Activated CD8-positive, alpha-beta T cell treated with anti-CD3 and anti-CD28 coated beads for 36 hours (primary cell): Measurements from ENCODE around the gene TMEM147. TPM values are rescaled to one million over a fixed set of nuclear protein-coding genes. Genes with fewer than 3 reads are reported as not detected.

Source experiments
- ATAC-seq: fragments of 200-7000 bp; cut with Tn5 transposase; one replicate; pipeline ENCODE4 v1.10.0; 2021; ENCODE audit warnings: mild to moderate bottlenecking, moderate library complexity
- CTCF ChIA-PET: fragments of 350-600 bp; sonication (Branson Sonifier 250); formaldehyde crosslinking; loops from one replicate; lab custom pipeline; 2021; ENCODE audit warnings: antibody characterized with exemption; lab: Charles Lee
- POLR2A ChIA-PET: fragments of 350-600 bp; sonication (Branson Sonifier 250); formaldehyde crosslinking; loops from one replicate; lab custom pipeline; 2021; ENCODE audit warnings: antibody characterized with exemption; lab: Charles Lee
- DNase-seq: peaks from one replicate; pipeline ENCODE4 v3.0.0-alpha.2; 2020
- H3K27ac Mint-ChIP-seq: one replicate; pipeline ENCODE4 v1.8.0; 2021; ENCODE audit warnings: mild to moderate bottlenecking, mixed read lengths
- H3K27me3 Mint-ChIP-seq: one replicate; pipeline ENCODE4 v1.8.0; 2021; ENCODE audit warnings: mixed read lengths
- H3K36me3 Mint-ChIP-seq: one replicate; pipeline ENCODE4 v1.8.0; 2021; ENCODE audit warnings: low read depth, mixed read lengths
- H3K4me1 Mint-ChIP-seq: one replicate; pipeline ENCODE4 v1.8.0; 2021; ENCODE audit warnings: low read depth, mixed read lengths
- H3K4me3 Mint-ChIP-seq: one replicate; pipeline ENCODE4 v1.8.0; 2021; ENCODE audit warnings: mild to moderate bottlenecking, moderate library complexity, mixed read lengths
- H3K9me3 Mint-ChIP-seq: one replicate; pipeline ENCODE4 v1.8.0; 2021; ENCODE audit warnings: mixed read lengths
- intact Hi-C: fragments of 100-400 bp; cut with micrococcal nuclease; formaldehyde crosslinking; loops from one replicate; pipeline ENCODE4 v1.10.0; 2022
- total RNA-seq, 2 experiments: library from RNA; stranded (reverse); gene quantifications; one replicate each; pipeline ENCODE4 v1.2.3, GENCODE V29; 2021
- TF ChIP-seq, protein P1 (sequence below): fragments of 200-600 bp; IDR thresholded peaks from one replicate; pipeline ENCODE4 v1.8.0; 2022; ENCODE audit warnings: antibody characterized with exemption, mild to moderate bottlenecking

Gene TMEM147
- total RNA-seq, 2 experiments from 2014 or later = 81.7 to 86.6 TPM

DNA sequence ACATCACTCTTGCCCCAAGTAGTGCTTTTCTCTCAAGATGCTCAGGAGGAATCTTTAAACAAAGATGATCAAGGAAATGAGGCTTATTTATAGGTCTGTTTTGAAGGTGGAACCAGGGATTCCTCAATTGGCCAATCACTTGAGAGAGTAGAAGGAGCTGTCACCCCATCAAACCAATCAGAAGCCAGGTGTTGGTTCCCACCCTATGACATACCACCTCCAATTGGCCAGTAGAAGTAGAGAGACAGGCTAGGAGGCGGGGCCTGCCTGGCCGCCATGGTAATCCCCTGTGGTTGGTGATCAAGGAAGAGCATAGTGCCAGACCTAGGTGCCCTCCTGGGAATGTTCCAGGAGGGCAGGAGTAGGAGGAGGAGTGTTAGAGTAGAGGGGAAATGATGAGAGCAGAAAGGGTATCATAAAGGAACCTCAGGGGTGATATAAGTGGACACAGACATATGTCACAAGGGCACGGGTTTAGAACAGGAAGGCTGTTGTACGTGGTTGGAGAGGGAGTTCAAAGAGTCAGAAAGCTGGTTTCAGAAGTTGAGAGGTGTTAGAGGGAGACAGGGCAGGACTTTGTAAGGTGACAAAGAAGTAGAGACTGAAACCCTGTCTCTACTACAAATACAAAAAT lies 51.1 kb downstream of the TMEM147 start:
- Mint-ChIP-seq H3K9me3 (no peaks in the 10 kb centered on the region), H3K4me3 (no peak overlapping the region), H3K36me3 (no peaks in the 10 kb centered on the region), H3K4me1 (peaks cover 5% of the 10 kb centered on the region), H3K27me3 (peaks cover 8% of the 10 kb centered on the region), H3K27ac (peak overlapping the region; percentile 59)
- CTCF ChIA-PET = interaction anchor here (1.5 to 3.5 kb wide), 2 partner anchors 9 to 48 kb away, joined by 5 to 15 read pairs; no protein-coding TSS in a partner anchor
- POLR2A ChIA-PET = no interaction called here
- ATAC-seq = peak; percentile 93
- peak; percentile 59 for DNase-seq
- TF ChIP-seq, protein P1, sequence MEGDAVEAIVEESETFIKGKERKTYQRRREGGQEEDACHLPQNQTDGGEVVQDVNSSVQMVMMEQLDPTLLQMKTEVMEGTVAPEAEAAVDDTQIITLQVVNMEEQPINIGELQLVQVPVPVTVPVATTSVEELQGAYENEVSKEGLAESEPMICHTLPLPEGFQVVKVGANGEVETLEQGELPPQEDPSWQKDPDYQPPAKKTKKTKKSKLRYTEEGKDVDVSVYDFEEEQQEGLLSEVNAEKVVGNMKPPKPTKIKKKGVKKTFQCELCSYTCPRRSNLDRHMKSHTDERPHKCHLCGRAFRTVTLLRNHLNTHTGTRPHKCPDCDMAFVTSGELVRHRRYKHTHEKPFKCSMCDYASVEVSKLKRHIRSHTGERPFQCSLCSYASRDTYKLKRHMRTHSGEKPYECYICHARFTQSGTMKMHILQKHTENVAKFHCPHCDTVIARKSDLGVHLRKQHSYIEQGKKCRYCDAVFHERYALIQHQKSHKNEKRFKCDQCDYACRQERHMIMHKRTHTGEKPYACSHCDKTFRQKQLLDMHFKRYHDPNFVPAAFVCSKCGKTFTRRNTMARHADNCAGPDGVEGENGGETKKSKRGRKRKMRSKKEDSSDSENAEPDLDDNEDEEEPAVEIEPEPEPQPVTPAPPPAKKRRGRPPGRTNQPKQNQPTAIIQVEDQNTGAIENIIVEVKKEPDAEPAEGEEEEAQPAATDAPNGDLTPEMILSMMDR = no peak
- intact Hi-C loops = no loop called here

Other genes with a start within 250 kb of the TMEM147 start
- gene CD22, start 216.4 kb upstream of the TMEM147 start, total RNA-seq = 1 to 10 TPM; 2.3 to 2.8 TPM
- not detected for gene FFAR1, start 197.7 kb upstream of the TMEM147 start, total RNA-seq
- 1 to 10 TPM; 1.1 to 1.2 TPM for gene FFAR3, start 187.2 kb upstream of the TMEM147 start, total RNA-seq
- under 1 TPM; 0.18 to 0.56 TPM for gene GPR42, start 174.6 kb upstream of the TMEM147 start, total RNA-seq
- not detected for gene FFAR2, start 97.4 kb upstream of the TMEM147 start, total RNA-seq
- gene KRTDAP, start 55.2 kb upstream of the TMEM147 start, total RNA-seq = not detected
- 1 to 10 TPM in 1 of 2 experiments, under 1 TPM in 1; 0.68 to 1.1 TPM for gene DMKN, start 32.0 kb upstream of the TMEM147 start, total RNA-seq
- not detected for gene SBSN, start 17.3 kb upstream of the TMEM147 start, total RNA-seq
- gene GAPDHS, start 12.2 kb upstream of the TMEM147 start, total RNA-seq = not detected
- gene ATP4A, start 18.0 kb downstream of the TMEM147 start, total RNA-seq = not detected
- not detected for gene PMIS2, start 40.5 kb downstream of the TMEM147 start, total RNA-seq
- 10 to 100 TPM; 38.3 to 40.0 TPM for gene HAUS5, start 67.1 kb downstream of the TMEM147 start, total RNA-seq
- gene RBM42, start 83.4 kb downstream of the TMEM147 start, total RNA-seq = 10 to 100 TPM; 82.9 to 95.2 TPM
- 1 to 10 TPM; 1.2 to 1.4 TPM for gene ETV2, start 96.1 kb downstream of the TMEM147 start, total RNA-seq
- gene COX6B1, start 102.7 kb downstream of the TMEM147 start, total RNA-seq = 100 to 1,000 TPM; 432 to 437 TPM
- gene UPK1A, start 120.9 kb downstream of the TMEM147 start, total RNA-seq = 1 to 10 TPM; 1.8 to 2.2 TPM
- gene ZBTB32, start 158.9 kb downstream of the TMEM147 start, total RNA-seq = 100 to 1,000 TPM; 410 to 420 TPM
- 10 to 100 TPM; 62.9 to 63.6 TPM for gene KMT2B, start 172.4 kb downstream of the TMEM147 start, total RNA-seq
- 100 to 1,000 TPM; 140 to 143 TPM for gene IGFLR1, start 196.8 kb downstream of the TMEM147 start, total RNA-seq
- gene U2AF1L4, start 199.8 kb downstream of the TMEM147 start, total RNA-seq = 10 to 100 TPM; 41.7 to 42.5 TPM
- gene PSENEN, start 200.0 kb downstream of the TMEM147 start, total RNA-seq = 10 to 100 TPM; 37.2 to 41.3 TPM
- gene LIN37, start 202.9 kb downstream of the TMEM147 start, total RNA-seq = 1 to 10 TPM; 4.5 to 7.8 TPM
- gene HSPB6, start 211.4 kb downstream of the TMEM147 start, total RNA-seq = under 1 TPM; 0.85 to 0.95 TPM
- gene PROSER3, start 212.6 kb downstream of the TMEM147 start, total RNA-seq = 10 to 100 TPM; 40.7 to 41.1 TPM
- gene ARHGAP33, start 229.9 kb downstream of the TMEM147 start, total RNA-seq = 10 to 100 TPM; 27.1 to 29.8 TPM